ENCODE results near the gene RAB43. TPM values are rescaled to one million over a fixed set of nuclear protein-coding genes. Genes with fewer than 3 reads are reported as not detected.
A peak's percentile ranks its signal among the peaks of the same experiment; 100 is the strongest.
"Not testable (repeated sequence)": the region's sequence is repeated elsewhere in the genome, so short reads cannot be mapped to it uniquely, and the experiment has no call there.

The RAB43 gene
- total RNA-seq, 2 experiments from 2014 or later: 52.0 to 59.1 TPM

- Mint-ChIP-seq H3K27me3 (no peaks in the 10 kb centered on the region), H3K4me3 (peak overlapping the region; percentile 92), H3K9me3 (no peaks in the 10 kb centered on the region), H3K36me3 (ENCODE audit: low read depth) (peaks cover 55% of the 10 kb centered on the region), H3K27ac (peak overlapping the region; percentile 98), H3K4me1 (peaks cover 55% of the 10 kb centered on the region)
- ChIA-PET POLR2A (interaction anchor here (1.0 to 1.3 kb wide), 2 partner anchors 51 to 92 kb away, joined by 3 read pairs; no protein-coding TSS in a partner anchor), CTCF (interaction anchor here (0.7 to 4.7 kb wide), 6 partner anchors 17 to 241 kb away, joined by 3 to 22 read pairs (median 8); no protein-coding TSS in a partner anchor)
- DNase-seq: peak; percentile 40
These were observed 2.1 kb downstream of the RAB43 start for GRCh38 chr3:129119365-129120100.

GRCh38 chr3:129118745-129119144 is 2.9 kb downstream of the RAB43 start:
- H3K36me3 Mint-ChIP-seq (ENCODE audit: low read depth): peaks cover 63% of the 10 kb centered on the region
- H3K9me3 Mint-ChIP-seq: no peaks in the 10 kb centered on the region
- H3K27ac Mint-ChIP-seq: peak overlapping the region; percentile 98
- H3K4me1 Mint-ChIP-seq: peaks cover 63% of the 10 kb centered on the region
- H3K4me3 Mint-ChIP-seq: peak overlapping the region; percentile 92
- POLR2A ChIA-PET: interaction anchor here (0.7 kb wide), 1 partner anchor 56 kb away, joined by 3 read pairs; no protein-coding TSS in a partner anchor
- DNase-seq: peak; percentile 76
- no peaks in the 10 kb centered on the region for H3K27me3 Mint-ChIP-seq
- CTCF ChIA-PET: interaction anchor here (0.6 to 4.7 kb wide), 8 partner anchors 16 to 438 kb away, joined by 3 to 22 read pairs (median 4); no protein-coding TSS in a partner anchor

GRCh38 chr3:129117134-129117533 is 4.5 kb downstream of the RAB43 start:
- Mint-ChIP-seq H3K36me3 (ENCODE audit: low read depth) (peaks cover 74% of the 10 kb centered on the region), H3K27ac (peak overlapping the region; percentile 98), H3K27me3 (no peaks in the 10 kb centered on the region), H3K4me1 (peaks cover 65% of the 10 kb centered on the region), H3K9me3 (no peaks in the 10 kb centered on the region), H3K4me3 (peak overlapping the region; percentile 92)
- CTCF ChIA-PET: interaction anchor here (0.6 to 4.7 kb wide), 5 partner anchors 15 to 108 kb away, joined by 3 to 22 read pairs (median 5); no protein-coding TSS in a partner anchor
- POLR2A ChIA-PET: no interaction called here
- no peak for DNase-seq

GRCh38 chr3:129116482-129116946 is 5.1 kb downstream of the RAB43 start:
- CTCF ChIA-PET: interaction anchor here (1.0 to 4.7 kb wide), 4 partner anchors 14 to 124 kb away, joined by 3 to 22 read pairs (median 5); no protein-coding TSS in a partner anchor
- Mint-ChIP-seq H3K27ac (peak overlapping the region; percentile 90), H3K36me3 (ENCODE audit: low read depth) (peaks cover 74% of the 10 kb centered on the region), H3K4me3 (peak overlapping the region; percentile 92), H3K27me3 (no peaks in the 10 kb centered on the region), H3K9me3 (no peaks in the 10 kb centered on the region), H3K4me1 (peaks cover 67% of the 10 kb centered on the region)
- POLR2A ChIA-PET: interaction anchor here (0.6 to 0.8 kb wide), 2 partner anchors 199 to 993 kb away, joined by 3 read pairs; partner anchors contain the start of gene RUVBL1
- peak; percentile 66 for DNase-seq

GRCh38 chr3:129114455-129114854 is 7.1 kb downstream of the RAB43 start:
- Mint-ChIP-seq H3K9me3 (no peaks in the 10 kb centered on the region), H3K4me1 (peaks cover 81% of the 10 kb centered on the region), H3K27ac (peak overlapping the region; percentile 84), H3K4me3 (no peak overlapping the region), H3K36me3 (ENCODE audit: low read depth) (peaks cover 76% of the 10 kb centered on the region), H3K27me3 (no peaks in the 10 kb centered on the region)
- CTCF ChIA-PET: interaction anchor here (0.6 to 1.7 kb wide), 3 partner anchors 87 to 116 kb away, joined by 4 to 5 read pairs (median 4); no protein-coding TSS in a partner anchor
- DNase-seq: no peak
- POLR2A ChIA-PET: interaction anchor here (0.6 kb wide), 1 partner anchor 111 kb away, joined by 3 read pairs; no protein-coding TSS in a partner anchor

- H3K4me1 Mint-ChIP-seq: peaks cover 80% of the 10 kb centered on the region
- ChIA-PET CTCF (interaction anchor here (0.6 to 1.3 kb wide), 3 partner anchors 12 to 133 kb away, joined by 3 to 5 read pairs (median 3); no protein-coding TSS in a partner anchor), POLR2A (no interaction called here)
- peak overlapping the region; percentile 91 for H3K27ac Mint-ChIP-seq
- peaks cover 72% of the 10 kb centered on the region for H3K36me3 Mint-ChIP-seq (ENCODE audit: low read depth)
- no peaks in the 10 kb centered on the region for H3K9me3 Mint-ChIP-seq
- H3K4me3 Mint-ChIP-seq: no peak overlapping the region
- DNase-seq: peak; percentile 45
- H3K27me3 Mint-ChIP-seq: no peaks in the 10 kb centered on the region
These were observed 9.1 kb downstream of the RAB43 start for GRCh38 chr3:129112308-129113052.

- DNase-seq, POLR2A ChIA-PET, H3K4me3 Mint-ChIP-seq, H3K27me3 Mint-ChIP-seq, H3K9me3 Mint-ChIP-seq: not testable (repeated sequence)
- CTCF ChIA-PET: interaction anchor here (0.6 to 1.5 kb wide), 2 partner anchors 51 to 53 kb away, joined by 3 read pairs; no protein-coding TSS in a partner anchor
- H3K36me3 Mint-ChIP-seq (ENCODE audit: low read depth): peaks cover 60% of the 10 kb centered on the region
- peak overlapping the region; percentile 69 for H3K27ac Mint-ChIP-seq
- H3K4me1 Mint-ChIP-seq: peaks cover 80% of the 10 kb centered on the region
These were observed 10.4 kb downstream of the RAB43 start for GRCh38 chr3:129111076-129111780.

GRCh38 chr3:129107793-129108192 is 13.8 kb downstream of the RAB43 start:
- Mint-ChIP-seq H3K9me3 (no peaks in the 10 kb centered on the region), H3K4me1 (peaks cover 68% of the 10 kb centered on the region), H3K4me3 (no peak overlapping the region), H3K27ac (peak overlapping the region; percentile 79), H3K27me3 (no peaks in the 10 kb centered on the region), H3K36me3 (ENCODE audit: low read depth) (peaks cover 50% of the 10 kb centered on the region)
- ChIA-PET CTCF (interaction anchor here (0.6 to 1.9 kb wide), 3 partner anchors 39 to 473 kb away, joined by 3 to 5 read pairs (median 3); no protein-coding TSS in a partner anchor), POLR2A (no interaction called here)
- no peak for DNase-seq

- no peaks in the 10 kb centered on the region for H3K9me3 Mint-ChIP-seq
- H3K27me3 Mint-ChIP-seq: no peaks in the 10 kb centered on the region
- no peak overlapping the region for H3K4me3 Mint-ChIP-seq
- no peak for DNase-seq
- peaks cover 44% of the 10 kb centered on the region for H3K36me3 Mint-ChIP-seq (ENCODE audit: low read depth)
- ChIA-PET POLR2A (no interaction called here), CTCF (no interaction called here)
- peak overlapping the region; percentile 41 for H3K27ac Mint-ChIP-seq
- H3K4me1 Mint-ChIP-seq: peaks cover 63% of the 10 kb centered on the region
These were observed 14.6 kb downstream of the RAB43 start for GRCh38 chr3:129106866-129107565.

GRCh38 chr3:129106320-129106719 is 15.3 kb downstream of the RAB43 start:
- DNase-seq: no peak
- Mint-ChIP-seq H3K27me3 (no peaks in the 10 kb centered on the region), H3K4me1 (peaks cover 59% of the 10 kb centered on the region), H3K36me3 (ENCODE audit: low read depth) (peaks cover 45% of the 10 kb centered on the region), H3K27ac (peak overlapping the region; percentile 62), H3K4me3 (no peak overlapping the region), H3K9me3 (no peaks in the 10 kb centered on the region)
- ChIA-PET POLR2A (no interaction called here), CTCF (no interaction called here)

- DNase-seq: no peak
- H3K27ac Mint-ChIP-seq: no peak overlapping the region
- peaks cover 46% of the 10 kb centered on the region for H3K36me3 Mint-ChIP-seq (ENCODE audit: low read depth)
- CTCF ChIA-PET: no interaction called here
- no peaks in the 10 kb centered on the region for H3K9me3 Mint-ChIP-seq
- H3K4me1 Mint-ChIP-seq: peaks cover 58% of the 10 kb centered on the region
- no peak overlapping the region for H3K4me3 Mint-ChIP-seq
- no peaks in the 10 kb centered on the region for H3K27me3 Mint-ChIP-seq
- POLR2A ChIA-PET: no interaction called here
These were observed 15.7 kb downstream of the RAB43 start for GRCh38 chr3:129105862-129106261.
